ENCODE data around the gene ABCA10.

The ABCA10 gene

DNA sequence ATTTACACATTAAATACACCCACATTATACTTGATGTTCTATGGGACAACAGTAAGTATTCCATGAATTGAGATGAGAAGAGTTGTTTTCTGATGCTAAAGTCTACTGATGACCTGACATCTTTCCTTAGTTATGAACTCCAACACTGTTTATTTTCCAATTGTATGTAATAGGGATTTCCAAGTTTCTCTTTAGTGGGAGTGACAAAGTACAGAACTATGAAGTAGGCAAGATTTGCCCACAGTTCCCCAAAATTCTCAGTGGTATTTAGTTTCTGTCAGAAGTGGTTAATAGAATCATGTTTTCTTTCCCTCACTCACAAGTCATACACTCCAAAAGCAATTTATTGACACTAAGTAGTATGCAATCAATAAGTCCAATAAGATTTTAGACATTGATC, 64.4 kb downstream of the ABCA10 start:
- DNase-seq (ENCODE audit: low read depth in 2 of 2): no peak

DNA sequence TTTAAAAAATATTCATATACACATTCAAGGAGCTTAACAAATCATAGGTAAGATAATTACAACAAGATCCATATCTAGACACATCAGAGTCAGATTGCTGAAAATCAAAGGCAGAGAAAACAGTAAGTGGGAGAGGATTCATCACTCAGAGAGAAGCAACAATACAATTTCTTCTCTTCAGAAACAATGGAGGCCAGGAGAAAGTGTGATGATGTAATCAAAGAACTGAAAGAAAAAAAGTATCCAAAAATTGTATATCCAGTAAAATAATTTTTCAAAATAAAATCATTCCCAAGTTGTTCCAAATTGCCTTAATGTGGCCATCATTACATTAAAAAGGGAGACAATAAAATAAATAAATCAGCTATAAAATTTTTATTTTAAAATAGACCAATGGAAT, 69.2 kb downstream of the ABCA10 start:
- no peak for DNase-seq (ENCODE audit: low read depth in 2 of 2)

DNA sequence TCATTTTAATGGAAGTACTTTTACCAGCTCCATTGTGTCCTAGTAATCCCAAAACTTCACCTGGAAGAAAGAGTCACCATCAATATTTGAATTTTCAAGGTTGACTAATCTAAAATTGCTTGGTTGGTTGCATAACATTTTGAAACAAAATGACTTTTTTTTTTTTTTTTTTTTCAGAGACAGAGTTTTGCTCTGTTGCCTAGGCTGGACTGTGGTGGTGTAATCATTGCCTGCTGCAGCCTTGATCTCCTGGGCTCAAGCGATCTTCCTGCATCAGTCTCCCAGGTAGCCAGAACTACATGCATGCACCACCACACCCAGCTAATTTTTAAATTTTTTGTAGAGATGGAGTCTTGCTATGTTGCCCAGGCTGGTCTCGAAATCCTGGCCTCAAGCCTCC, 74.4 kb downstream of the ABCA10 start:
- no peak for DNase-seq (ENCODE audit: low read depth in 2 of 2)

DNA sequence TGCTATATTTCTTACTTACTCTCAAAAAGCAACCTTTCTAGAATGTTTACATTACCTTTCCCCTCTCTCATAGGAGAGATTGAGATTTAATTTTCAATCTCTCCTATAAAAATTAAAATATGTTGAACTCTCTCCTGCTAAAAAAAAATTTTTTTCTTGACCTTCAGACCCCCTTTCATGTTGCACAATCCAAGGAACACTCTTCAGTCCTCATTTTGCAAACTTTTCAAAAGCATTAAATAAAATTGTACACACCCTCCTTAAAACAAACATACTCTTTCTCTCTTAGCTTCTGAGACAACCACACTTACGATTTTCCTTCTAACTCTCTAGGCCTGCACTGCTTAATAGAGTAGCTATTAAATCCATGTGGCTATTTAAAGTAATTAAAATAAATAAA, 78.3 kb downstream of the ABCA10 start:
- DNase-seq (ENCODE audit: low read depth in 2 of 2): no peak

DNA sequence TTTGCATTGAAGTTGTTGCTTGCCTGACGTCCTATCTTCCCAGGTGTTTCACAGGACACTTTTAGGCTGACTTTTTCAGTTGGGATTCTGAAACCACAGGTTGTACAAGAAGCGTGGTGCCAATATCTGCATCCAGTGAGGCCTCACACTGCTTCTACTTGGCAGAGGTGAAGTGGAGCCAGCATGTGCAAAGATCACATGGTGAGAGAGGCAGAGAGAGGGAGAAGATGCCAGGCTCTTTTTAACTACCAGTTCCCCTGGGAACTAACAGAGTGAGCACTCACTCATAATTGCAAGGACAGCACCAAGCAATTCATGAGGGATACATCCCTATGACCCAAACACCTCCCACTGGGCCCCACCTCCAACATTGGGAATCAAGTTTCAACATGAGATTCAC, 81.2 kb downstream of the ABCA10 start:
- no peak for DNase-seq (ENCODE audit: low read depth in 2 of 2)

DNA sequence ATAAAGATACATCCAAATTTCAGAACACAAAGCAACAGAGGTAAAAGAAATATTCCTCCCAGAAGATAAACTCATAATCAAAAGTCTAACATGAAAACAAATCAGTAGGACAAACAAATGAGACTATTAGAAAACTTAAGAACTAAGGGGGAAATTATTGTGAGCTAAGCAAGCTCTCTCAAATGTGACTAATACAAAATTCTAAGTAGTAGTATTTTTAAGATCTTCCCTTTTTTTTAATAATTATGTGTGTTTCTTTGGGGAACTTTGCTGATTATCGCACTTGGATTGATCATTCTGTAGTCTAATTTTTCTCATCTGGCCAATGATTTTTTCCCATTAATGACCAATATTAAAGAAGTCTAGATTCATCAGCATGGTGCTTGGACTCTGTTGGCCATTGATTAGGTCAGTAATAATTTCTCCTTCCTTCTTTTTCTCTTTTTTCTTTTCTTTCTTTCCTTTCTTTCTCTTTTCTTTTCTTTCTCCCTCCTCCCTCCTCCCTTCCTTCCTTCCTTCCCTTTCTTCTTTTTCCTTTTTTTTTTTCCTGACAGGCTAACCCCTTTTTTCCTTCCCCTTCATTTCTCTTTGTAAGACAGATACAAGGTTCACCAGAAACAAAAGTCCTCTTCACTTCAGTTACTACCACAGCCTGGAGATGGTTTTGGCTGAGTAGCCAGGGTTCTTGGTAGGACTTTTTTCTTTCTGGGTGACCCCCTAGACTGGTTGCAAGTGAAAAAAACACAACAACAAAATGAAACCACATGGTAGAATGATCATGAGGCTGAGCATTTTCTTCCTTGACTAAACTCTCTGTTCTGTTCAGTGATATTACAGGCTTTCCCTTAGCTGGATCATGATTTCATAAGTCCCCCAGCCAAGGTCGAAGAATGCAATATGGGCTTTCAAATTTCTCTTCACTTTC, 84.0 kb downstream of the ABCA10 start:
- DNase-seq (ENCODE audit: low read depth in 2 of 2): no peak

DNA sequence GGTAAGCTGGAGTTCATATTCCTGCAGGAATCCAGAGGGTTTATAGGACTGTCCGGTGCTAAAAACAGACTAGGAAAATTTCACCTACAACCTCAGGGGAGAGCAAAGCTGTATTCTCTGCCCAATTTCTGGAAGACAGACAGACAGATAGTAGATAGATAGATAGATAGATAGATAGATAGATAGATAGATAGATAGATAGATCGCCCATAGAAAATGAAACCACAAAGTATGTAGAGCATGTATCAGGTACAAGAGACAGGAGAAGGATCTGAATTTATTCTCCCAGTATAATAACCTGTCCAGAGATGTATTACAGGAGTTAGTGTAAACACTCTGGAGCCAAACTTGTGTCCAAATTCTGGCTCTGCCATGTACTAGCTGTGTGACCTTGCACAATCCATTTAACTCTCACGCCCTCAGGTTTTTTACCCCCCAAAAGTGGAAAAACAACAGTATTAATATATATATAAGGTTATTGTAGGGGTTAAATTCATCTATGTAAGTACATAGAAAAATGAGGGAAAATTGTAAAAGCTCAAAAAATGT, 84.9 kb downstream of the ABCA10 start:
- no peak for DNase-seq (ENCODE audit: low read depth in 2 of 2)

DNA sequence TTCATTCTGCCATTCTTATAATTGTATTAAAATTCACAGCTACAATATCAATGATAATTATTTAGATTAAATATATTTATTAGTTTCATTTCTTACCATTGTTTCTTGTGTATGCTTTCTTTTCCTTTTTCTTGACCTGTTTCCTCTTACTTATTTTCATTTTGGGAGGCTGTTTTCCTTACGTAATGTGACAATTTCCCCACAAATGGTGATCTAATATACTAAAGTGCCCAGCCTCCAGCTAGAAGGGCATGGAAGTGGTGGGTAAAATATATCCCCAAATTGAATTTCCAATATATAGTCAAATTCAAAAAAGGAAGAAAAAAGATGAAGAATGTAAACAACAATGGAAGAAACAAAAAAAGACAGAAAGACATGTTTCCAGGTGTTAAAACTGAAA, 85.5 kb downstream of the ABCA10 start:
- no peak for DNase-seq (ENCODE audit: low read depth in 2 of 2)

DNA sequence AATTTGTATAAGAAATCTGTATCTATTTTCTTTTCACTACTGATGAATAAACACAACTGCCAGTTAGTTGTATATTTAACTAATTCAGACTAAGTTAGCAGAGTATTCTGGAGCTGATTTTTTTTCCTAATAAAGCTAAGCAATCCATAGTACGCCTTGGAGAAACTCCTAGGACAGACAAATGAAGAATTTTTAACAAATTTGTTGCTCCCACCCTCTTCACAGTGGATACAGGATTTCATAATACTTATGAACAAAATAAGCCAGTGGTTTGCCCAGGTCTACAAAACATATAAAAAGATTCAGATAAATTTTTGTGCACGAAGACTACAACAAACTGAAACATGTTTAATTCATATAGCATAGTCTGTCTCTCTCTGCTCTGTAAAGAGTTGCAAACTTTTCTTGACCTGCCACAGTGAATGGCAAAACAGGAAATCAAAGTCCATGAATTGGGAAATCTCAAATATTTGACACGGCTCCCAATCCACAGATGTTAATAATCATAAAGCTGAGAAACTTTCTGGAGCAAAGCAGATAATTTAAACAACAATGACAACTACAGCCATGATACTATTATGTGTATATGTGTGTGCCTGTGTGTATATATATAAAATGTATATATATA, 86.3 kb downstream of the ABCA10 start:
- DNase-seq (ENCODE audit: low read depth in 2 of 2): peak; percentile 80 to 82

DNA sequence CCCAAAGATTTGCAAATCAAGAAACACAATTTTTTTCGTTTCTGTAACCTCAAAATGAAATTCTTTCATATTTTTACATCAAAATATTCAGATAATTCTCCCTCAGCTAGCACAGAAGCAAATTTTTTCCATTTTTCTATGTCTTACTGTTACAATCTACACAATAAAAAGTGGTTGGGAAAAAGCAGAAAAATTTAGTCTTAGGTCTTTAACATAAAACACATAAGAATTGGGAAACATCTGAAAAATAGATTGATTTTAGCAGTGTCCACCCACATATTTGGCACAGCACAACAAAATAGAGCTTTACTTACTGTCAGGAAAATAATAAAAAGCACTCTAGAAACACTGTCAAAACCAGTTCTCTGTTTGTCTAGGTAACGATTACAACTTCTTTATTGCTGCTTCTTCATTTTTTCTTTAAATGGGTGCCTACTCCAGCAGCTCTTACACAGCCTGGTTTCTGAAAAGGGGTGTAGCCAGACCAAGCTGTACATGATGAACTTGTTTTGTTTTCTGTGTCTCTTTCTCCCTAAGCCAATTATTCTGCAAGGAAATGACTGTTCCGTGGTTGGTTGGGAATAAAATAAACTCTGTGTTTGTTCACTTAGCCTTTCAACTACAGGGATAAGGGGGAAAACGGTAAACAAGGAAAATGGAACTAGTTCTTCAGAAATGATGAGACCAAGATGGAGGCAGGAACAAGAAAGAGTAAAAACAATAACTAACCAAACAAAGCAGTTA, 87.0 kb downstream of the ABCA10 start, which contains the start of gene ABCA6:
Gene ABCA6 (minus strand): TSS at position 465 of the 744 bp plus-strand sequence. CDS start 1,192 bp downstream, outside the sequence.
- DNase-seq (ENCODE audit: low read depth in 2 of 2): peak in 1 of 2 experiments; percentile 20

DNA sequence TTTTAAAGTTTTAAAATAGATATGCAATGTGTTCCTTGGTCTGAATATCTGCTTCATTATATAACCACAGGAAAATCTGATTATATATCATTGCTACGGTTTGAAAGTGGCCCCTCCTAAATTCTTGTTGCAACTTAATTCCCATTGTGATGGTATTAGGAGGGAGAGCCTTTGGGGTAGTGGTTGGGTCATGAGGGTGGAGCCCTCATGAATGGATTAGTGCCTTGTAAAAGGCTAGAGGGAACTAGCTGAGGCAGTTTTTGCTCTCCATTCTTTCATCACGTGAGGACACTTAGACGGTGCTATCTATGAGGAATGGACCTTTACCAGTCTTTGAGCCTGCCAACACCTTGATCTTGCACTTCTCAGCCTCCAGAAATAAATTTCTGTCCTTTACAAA, 94.5 kb downstream of the ABCA10 start:
- no peak for DNase-seq (ENCODE audit: low read depth in 2 of 2)

DNA sequence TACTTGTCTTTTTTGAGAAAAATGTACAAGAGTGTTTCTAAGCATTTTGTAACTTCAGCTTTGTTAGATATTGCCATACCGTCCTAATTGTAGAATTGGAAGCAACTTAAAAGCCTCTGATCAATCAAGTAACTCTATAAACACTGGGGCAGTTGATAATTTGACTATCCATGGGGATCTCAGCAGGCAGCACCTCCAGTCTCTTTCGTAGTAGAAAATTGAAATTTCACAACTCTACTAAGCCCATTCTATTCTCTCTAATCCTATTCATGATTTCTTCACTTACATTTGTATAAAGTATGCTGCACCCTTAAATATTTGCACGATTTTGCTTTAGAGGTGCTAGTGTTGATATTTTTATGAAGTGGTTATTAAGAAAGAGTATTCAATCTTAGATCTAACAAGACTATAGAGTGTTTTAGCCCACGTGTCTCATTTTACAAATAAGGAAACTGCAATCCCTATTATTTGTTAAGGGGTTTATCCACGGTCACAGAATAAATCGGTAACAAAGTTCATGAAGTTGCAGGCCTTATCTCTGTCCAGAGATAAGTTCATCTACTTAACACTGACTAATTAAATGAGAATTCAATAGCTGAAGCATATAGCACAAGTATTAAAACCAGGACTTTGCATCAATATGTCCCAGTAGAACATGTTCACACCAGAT, 97.9 kb downstream of the ABCA10 start:
- no peak for DNase-seq (ENCODE audit: low read depth in 2 of 2)

DNA sequence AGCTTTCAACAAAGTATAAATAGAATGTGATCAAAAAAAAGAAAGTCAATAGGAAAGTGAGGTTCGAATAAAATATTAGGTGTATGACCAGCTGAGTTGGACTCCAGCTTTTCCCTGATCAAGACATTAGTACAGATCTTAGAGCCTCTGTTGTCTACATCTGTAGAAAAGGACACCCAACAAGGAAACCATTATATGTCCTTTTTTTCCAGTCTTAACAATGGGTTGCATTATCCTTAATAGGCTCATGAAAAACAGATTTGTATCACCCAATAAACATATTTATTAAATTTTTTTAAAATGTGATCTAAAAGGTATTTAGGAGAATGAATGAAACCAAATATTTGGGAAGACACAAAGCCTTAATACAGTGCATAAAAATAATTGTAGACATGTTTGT, 105.0 kb downstream of the ABCA10 start:
- no peak for DNase-seq (ENCODE audit: low read depth in 2 of 2)

DNA sequence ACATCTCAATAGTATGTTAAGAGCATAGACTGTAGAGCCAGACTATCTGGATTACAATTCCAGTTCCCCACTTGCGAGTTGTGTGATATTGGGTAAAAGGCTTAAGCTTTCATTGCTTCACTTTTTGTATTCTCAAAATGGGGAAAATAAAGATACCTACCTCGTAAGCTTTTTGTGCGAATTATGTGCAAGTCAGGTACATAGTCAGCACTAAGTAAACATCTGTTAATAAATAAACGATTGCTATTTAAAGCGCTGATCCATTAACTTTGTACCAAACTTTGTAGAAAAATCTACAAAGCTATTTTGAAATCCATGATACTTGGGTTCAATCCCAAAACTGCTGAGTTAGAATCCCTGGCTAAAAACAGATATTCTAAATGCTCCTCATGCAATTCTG, 106.6 kb downstream of the ABCA10 start:
- no peak for DNase-seq (ENCODE audit: low read depth in 2 of 2)

DNA sequence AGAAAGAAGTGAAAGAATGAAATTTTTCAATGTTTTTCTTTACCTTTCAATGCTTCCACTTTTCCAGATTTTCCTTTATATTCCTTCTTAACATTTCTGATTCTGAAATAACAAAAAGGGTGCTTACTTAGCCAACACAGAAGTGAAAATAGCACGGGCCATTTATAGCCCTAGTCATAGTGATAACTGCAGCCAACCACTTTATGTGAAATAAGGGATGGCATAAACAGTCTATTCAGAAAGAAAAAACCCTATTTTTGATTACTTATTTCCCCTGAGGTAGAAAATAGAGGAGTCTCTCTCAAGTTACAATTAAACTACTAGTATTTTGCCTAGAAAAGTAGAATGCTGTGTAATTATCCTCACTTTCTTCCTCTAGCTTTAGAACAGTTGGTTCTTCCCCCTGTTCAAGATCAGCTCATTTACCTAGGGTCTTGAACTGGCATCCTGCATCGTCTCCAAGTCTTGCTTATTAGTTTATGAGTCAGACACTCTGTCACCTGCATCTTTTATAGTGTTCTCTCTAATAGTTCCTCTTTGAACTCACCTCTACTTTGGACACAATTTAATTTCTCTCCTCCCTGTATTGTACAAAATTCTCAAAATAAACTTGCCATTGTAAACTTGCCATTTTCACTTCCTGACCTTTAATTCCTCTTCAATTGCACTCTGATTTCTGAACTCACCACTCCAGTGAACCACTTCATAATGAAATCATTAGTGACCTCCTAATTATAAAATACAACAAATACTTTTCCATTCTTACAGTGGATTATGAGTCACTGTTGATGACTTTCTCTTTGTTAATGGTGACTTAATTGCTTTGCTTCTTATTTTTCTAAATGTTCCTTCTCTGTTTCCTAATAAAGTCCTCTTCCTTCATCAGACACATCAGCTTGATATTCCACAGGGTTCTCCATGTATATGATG, 110.5 kb downstream of the ABCA10 start:
- DNase-seq (ENCODE audit: low read depth in 2 of 2): no peak

DNA sequence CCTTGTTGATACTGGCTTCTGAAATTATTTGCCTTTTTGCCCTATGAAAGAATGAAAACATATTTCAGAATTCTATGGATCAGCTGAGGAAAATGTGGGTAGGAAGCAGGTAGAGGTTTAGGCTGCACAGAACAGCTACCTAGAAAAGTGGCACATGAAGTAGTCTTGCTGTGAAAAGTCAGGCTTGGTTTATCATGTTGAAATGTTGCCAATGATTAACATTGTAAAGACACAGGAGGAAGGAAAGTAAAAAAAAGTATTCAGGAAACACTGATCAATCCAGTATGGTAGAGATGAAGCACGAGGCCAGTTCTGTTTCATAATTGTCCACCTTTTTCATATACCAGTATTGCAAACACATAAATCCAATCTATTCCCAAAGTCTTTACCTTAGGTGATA, 116.8 kb downstream of the ABCA10 start:
- no peak for DNase-seq (ENCODE audit: low read depth in 2 of 2)

DNA sequence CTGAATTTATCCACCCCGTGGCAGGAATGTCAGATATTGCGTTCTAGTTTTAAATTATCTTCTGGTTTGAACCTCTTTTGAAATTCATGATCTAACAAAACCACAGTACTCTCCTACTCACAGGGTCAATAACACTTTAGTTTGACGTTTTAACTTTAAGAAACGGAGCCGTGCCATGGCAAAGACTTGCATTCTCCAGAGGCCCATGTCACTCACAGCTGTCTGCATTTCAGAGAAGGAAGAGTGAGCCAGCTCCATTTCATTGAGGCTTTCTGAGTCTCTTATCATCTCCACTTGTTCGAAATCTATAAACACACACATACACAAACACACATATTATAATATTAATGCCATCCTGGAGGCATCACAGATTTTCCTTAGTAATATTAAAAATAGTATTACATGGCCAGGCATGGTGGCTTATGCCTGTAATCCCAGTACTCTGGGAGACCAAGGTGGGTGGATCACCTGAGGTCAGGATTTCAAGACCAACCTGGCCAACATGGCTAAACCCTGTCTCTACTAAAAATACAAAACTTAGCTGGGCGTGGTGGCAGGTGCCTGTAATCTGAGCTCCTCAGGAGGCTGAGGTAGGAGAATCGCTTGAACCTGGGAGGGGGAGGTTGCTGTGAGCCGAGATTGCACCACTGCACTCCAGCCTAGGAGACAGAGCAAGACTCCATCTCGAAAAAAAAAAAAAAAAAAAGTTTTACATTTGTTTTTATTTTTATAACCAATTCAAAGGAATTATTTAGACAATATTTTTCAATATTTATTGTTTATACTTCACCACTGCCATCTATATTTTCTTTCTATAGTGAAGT, 122.5 kb downstream of the ABCA10 start:
- DNase-seq (ENCODE audit: low read depth in 2 of 2): no peak

DNA sequence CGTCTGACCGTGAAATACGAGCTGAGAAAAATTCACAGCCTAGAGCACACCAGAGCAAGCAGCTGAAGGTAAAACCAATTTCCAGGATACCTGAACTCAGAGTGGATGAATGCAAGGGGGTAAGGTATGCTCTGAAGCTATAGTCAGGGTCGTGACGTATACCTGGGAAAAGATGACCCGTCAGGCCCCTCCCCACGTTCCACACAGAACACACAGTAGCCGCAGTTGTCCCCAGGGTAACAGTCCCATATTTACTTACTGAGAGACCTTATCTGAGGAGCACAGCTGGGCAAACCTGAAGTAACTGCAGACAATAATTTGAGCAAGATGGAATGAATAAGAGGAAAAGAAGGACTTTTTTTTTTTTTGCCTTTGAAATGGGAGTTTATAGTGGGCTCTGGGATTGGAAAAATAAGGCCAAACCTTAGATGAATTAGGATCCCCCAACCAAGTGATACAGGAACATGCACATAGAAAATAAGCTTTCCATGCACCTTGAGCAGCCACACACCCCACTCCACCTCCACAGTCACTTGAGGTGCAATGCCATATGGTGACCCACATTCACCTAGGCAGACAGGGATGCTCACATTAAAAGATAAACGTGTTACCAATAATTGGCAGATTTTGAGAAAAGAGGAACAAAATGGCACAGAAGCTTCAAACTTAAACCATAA, 124.9 kb downstream of the ABCA10 start:
- DNase-seq (ENCODE audit: low read depth in 2 of 2): no peak

DNA sequence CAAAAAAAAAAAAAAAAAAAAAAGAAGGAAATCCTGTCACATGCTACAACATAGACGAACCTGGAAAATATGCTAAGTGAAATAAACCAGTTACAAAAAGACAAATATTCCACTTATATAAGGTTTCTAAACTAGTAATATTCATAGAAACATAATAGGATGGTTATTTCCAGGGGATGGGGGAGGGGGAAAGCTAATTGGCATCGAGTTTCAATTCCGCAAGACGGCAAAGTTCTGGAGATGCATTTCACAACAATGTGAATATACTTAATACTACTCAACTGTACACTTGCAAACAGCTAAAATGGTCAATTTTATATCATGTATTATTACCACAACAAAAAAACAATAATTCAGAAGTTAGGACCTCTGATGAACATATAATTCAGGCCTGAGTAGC, 130.0 kb downstream of the ABCA10 start:
- DNase-seq (ENCODE audit: low read depth in 2 of 2): no peak
